Stimulated activated CD8-positive, alpha-beta memory T cell treated with anti-CD3 and anti-CD28 coated beads, Interleukin-4, amount 100 ng/mL, for 24 hours (primary cell): Measurements from ENCODE around the gene LMTK2.
A peak's percentile ranks its signal among the peaks of the same experiment; 100 is the strongest.

ENCODE experiments used
- DNase-seq: peaks from one replicate; pipeline ENCODE4 v3.0.0-alpha.2; 2020; ENCODE audit warnings: low read depth

The LMTK2 gene

GRCh38 chr7:98137134-98137825 is 30.6 kb downstream of the LMTK2 start:
- DNase-seq: no peak

GRCh38 chr7:98137826-98138151 is 31.1 kb downstream of the LMTK2 start:
- DNase-seq: no peak

GRCh38 chr7:98138672-98139071 is 32.0 kb downstream of the LMTK2 start:
- DNase-seq: no peak

GRCh38 chr7:98142658-98143057 is 36.0 kb downstream of the LMTK2 start:
- no peak for DNase-seq

- no peak for DNase-seq
Measured at GRCh38 chr7:98148607-98149006, 41.9 kb downstream of the LMTK2 start.

- DNase-seq: no peak
Measured at GRCh38 chr7:98149116-98149692, 42.5 kb downstream of the LMTK2 start.

GRCh38 chr7:98151884-98152283 is 45.2 kb downstream of the LMTK2 start:
- no peak for DNase-seq

GRCh38 chr7:98156700-98157099 is 50.0 kb downstream of the LMTK2 start:
- DNase-seq: no peak

- no peak for DNase-seq
Measured at GRCh38 chr7:98157761-98158160, 51.1 kb downstream of the LMTK2 start.

GRCh38 chr7:98162758-98163157 is 56.1 kb downstream of the LMTK2 start:
- no peak for DNase-seq

- DNase-seq: no peak
Measured at GRCh38 chr7:98163269-98163668, 56.6 kb downstream of the LMTK2 start.

- no peak for DNase-seq
Measured at GRCh38 chr7:98163704-98164494, 57.2 kb downstream of the LMTK2 start.

GRCh38 chr7:98165827-98166667 is 59.4 kb downstream of the LMTK2 start:
- DNase-seq: peak; percentile 17

- DNase-seq: no peak
Measured at GRCh38 chr7:98166668-98166970, 60.0 kb downstream of the LMTK2 start.

GRCh38 chr7:98167653-98168052 is 61.0 kb downstream of the LMTK2 start:
- no peak for DNase-seq

- DNase-seq: peak; percentile 34
Measured at GRCh38 chr7:98168181-98168903, 61.7 kb downstream of the LMTK2 start.

GRCh38 chr7:98168904-98169621 is 62.4 kb downstream of the LMTK2 start:
- DNase-seq: no peak

GRCh38 chr7:98170966-98171365 is 64.3 kb downstream of the LMTK2 start:
- no peak for DNase-seq

- DNase-seq: no peak
Measured at GRCh38 chr7:98171449-98171848, 64.8 kb downstream of the LMTK2 start.

- DNase-seq: no peak
Measured at GRCh38 chr7:98174334-98175259, 67.9 kb downstream of the LMTK2 start.
